ENCODE results near the gene PLB1. TPM values are rescaled to one million over a fixed set of nuclear protein-coding genes. Genes with fewer than 3 reads are reported as not detected.

PLB1 gene
- total and polyA plus RNA-seq, 7 experiments from 2014 or later: 0.47 to 6.4 (median 1.2) TPM

- Mint-ChIP-seq H3K4me3 (no peak overlapping the region), H3K27ac (no peak overlapping the region), H3K4me1 (peaks cover 0 to 17% (median 0%) of the 10 kb centered on the region in 7 donors), H3K9me3 (no peaks in the 10 kb centered on the region), H3K27me3 (no peaks in the 10 kb centered on the region), H3K36me3 (no peaks in the 10 kb centered on the region)
- no peak for ATAC-seq
- Histone ChIP-seq H3K4me1 (ENCODE audit: control insufficient read depth in 2 of 2, insufficient read depth in 2 of 2, low read length in 2 of 2) (peaks cover 0 to 3% of the 10 kb centered on the region in 2 donors), H3K9me3 (ENCODE audit: control insufficient read depth in 2 of 3, low read length in 3 of 3) (no peaks in the 10 kb centered on the region), H3K27me3 (ENCODE audit: control insufficient read depth in 2 of 2, insufficient read depth in 2 of 2, low read length in 2 of 2) (no peaks in the 10 kb centered on the region), H3K36me3 (ENCODE audit: control insufficient read depth in 2 of 3, insufficient read depth in 3 of 3, low read length in 3 of 3) (no peaks in the 10 kb centered on the region), H3K27ac (ENCODE audit: low read depth, low read length) (no peak overlapping the region), H3K4me3 (ENCODE audit: low read length) (no peak overlapping the region)
- CTCF ChIA-PET: no interaction called here
- POLR2A ChIA-PET: no interaction called here
- intact Hi-C loops (cut with micrococcal nuclease): no loop called here
- DNase-seq: no peak
Observed at GRCh38 chr2:28552045-28552823, 56.4 kb downstream of the PLB1 start.

GRCh38 chr2:28556303-28556702, 60.4 kb downstream of the PLB1 start:
- peaks cover 0 to 15% (median 0%) of the 10 kb centered on the region in 7 donors for H3K4me1 Mint-ChIP-seq
- no peak overlapping the region for H3K4me3 ChIP-seq (ENCODE audit: low read length)
- H3K9me3 ChIP-seq (ENCODE audit: control insufficient read depth in 2 of 3, low read length in 3 of 3): no peaks in the 10 kb centered on the region
- H3K36me3 Mint-ChIP-seq: peaks cover 0 to 2% (median 0%) of the 10 kb centered on the region in 5 donors
- no peak overlapping the region for H3K27ac Mint-ChIP-seq
- CTCF ChIA-PET: no interaction called here
- DNase-seq: no peak
- no peak overlapping the region for H3K4me3 Mint-ChIP-seq
- H3K27me3 ChIP-seq (ENCODE audit: control insufficient read depth in 2 of 2, insufficient read depth in 2 of 2, low read length in 2 of 2): no peaks in the 10 kb centered on the region
- intact Hi-C loops (cut with micrococcal nuclease): no loop called here
- POLR2A ChIA-PET: no interaction called here
- no peaks in the 10 kb centered on the region for H3K27me3 Mint-ChIP-seq
- H3K4me1 ChIP-seq (ENCODE audit: control insufficient read depth in 2 of 2, insufficient read depth in 2 of 2, low read length in 2 of 2): no peaks in the 10 kb centered on the region
- ATAC-seq: no peak
- no peak overlapping the region for H3K27ac ChIP-seq (ENCODE audit: low read depth, low read length)
- no peaks in the 10 kb centered on the region for H3K9me3 Mint-ChIP-seq
- H3K36me3 ChIP-seq (ENCODE audit: control insufficient read depth in 2 of 3, insufficient read depth in 3 of 3, low read length in 3 of 3): no peaks in the 10 kb centered on the region

- Histone ChIP-seq H3K4me3 (ENCODE audit: low read length) (no peak overlapping the region), H3K4me1 (ENCODE audit: control insufficient read depth in 2 of 2, insufficient read depth in 2 of 2, low read length in 2 of 2) (no peaks in the 10 kb centered on the region), H3K36me3 (ENCODE audit: control insufficient read depth in 2 of 3, insufficient read depth in 3 of 3, low read length in 3 of 3) (no peaks in the 10 kb centered on the region), H3K27me3 (ENCODE audit: control insufficient read depth in 2 of 2, insufficient read depth in 2 of 2, low read length in 2 of 2) (peaks cover 0 to 3% of the 10 kb centered on the region in 2 donors), H3K27ac (ENCODE audit: low read depth, low read length) (no peak overlapping the region), H3K9me3 (ENCODE audit: control insufficient read depth in 2 of 3, low read length in 3 of 3) (no peaks in the 10 kb centered on the region)
- DNase-seq: no peak
- Mint-ChIP-seq H3K27ac (no peak overlapping the region), H3K36me3 (peaks cover 0 to 3% (median 0%) of the 10 kb centered on the region in 5 donors), H3K4me1 (peaks cover 0 to 3% (median 0%) of the 10 kb centered on the region in 7 donors), H3K4me3 (no peak overlapping the region), H3K9me3 (no peaks in the 10 kb centered on the region), H3K27me3 (no peaks in the 10 kb centered on the region)
- peak; percentile 76 for ATAC-seq
- ChIA-PET POLR2A (no interaction called here), CTCF (interaction anchor here (0.6 kb wide), 1 partner anchor 13 kb away, joined by 3 read pairs; no protein-coding TSS in a partner anchor)
- intact Hi-C loops (cut with micrococcal nuclease): no loop called here
Observed at GRCh38 chr2:28557389-28558131, 61.7 kb downstream of the PLB1 start.

- H3K9me3 ChIP-seq (ENCODE audit: control insufficient read depth in 2 of 3, low read length in 3 of 3): no peaks in the 10 kb centered on the region
- POLR2A ChIA-PET: interaction anchor here (0.8 kb wide), 1 partner anchor 16 kb away, joined by 4 read pairs; no protein-coding TSS in a partner anchor
- Mint-ChIP-seq H3K27me3 (no peaks in the 10 kb centered on the region), H3K36me3 (peaks cover 0 to 6% (median 0%) of the 10 kb centered on the region in 5 donors), H3K4me3 (no peak overlapping the region), H3K9me3 (no peaks in the 10 kb centered on the region), H3K4me1 (peaks cover 0 to 4% (median 0%) of the 10 kb centered on the region in 7 donors), H3K27ac (no peak overlapping the region)
- no peak overlapping the region for H3K4me3 ChIP-seq (ENCODE audit: low read length)
- no peak overlapping the region for H3K27ac ChIP-seq (ENCODE audit: low read depth, low read length)
- H3K27me3 ChIP-seq (ENCODE audit: control insufficient read depth in 2 of 2, insufficient read depth in 2 of 2, low read length in 2 of 2): peaks cover 0 to 3% of the 10 kb centered on the region in 2 donors
- ATAC-seq (no peak), DNase-seq (no peak)
- intact Hi-C loops (cut with micrococcal nuclease): no loop called here
- no peaks in the 10 kb centered on the region for H3K4me1 ChIP-seq (ENCODE audit: control insufficient read depth in 2 of 2, insufficient read depth in 2 of 2, low read length in 2 of 2)
- H3K36me3 ChIP-seq (ENCODE audit: control insufficient read depth in 2 of 3, insufficient read depth in 3 of 3, low read length in 3 of 3): no peaks in the 10 kb centered on the region
- CTCF ChIA-PET: no interaction called here
Observed at GRCh38 chr2:28558158-28558820, 62.4 kb downstream of the PLB1 start.

- Histone ChIP-seq H3K9me3 (ENCODE audit: control insufficient read depth in 2 of 3, low read length in 3 of 3) (no peaks in the 10 kb centered on the region), H3K27ac (ENCODE audit: low read depth, low read length) (no peak overlapping the region), H3K36me3 (ENCODE audit: control insufficient read depth in 2 of 3, insufficient read depth in 3 of 3, low read length in 3 of 3) (no peaks in the 10 kb centered on the region), H3K4me1 (ENCODE audit: control insufficient read depth in 2 of 2, insufficient read depth in 2 of 2, low read length in 2 of 2) (no peaks in the 10 kb centered on the region), H3K27me3 (ENCODE audit: control insufficient read depth in 2 of 2, insufficient read depth in 2 of 2, low read length in 2 of 2) (peaks cover 0 to 3% of the 10 kb centered on the region in 2 donors), H3K4me3 (ENCODE audit: low read length) (no peak overlapping the region)
- peaks cover 0 to 7% (median 0%) of the 10 kb centered on the region in 5 donors for H3K36me3 Mint-ChIP-seq
- H3K4me3 Mint-ChIP-seq: no peak overlapping the region
- ChIA-PET CTCF (no interaction called here), POLR2A (no interaction called here)
- no peaks in the 10 kb centered on the region for H3K9me3 Mint-ChIP-seq
- DNase-seq (no peak), ATAC-seq (no peak)
- H3K27ac Mint-ChIP-seq: no peak overlapping the region
- H3K4me1 Mint-ChIP-seq: peaks cover 0 to 4% (median 0%) of the 10 kb centered on the region in 7 donors
- intact Hi-C loops (cut with micrococcal nuclease): no loop called here
- no peaks in the 10 kb centered on the region for H3K27me3 Mint-ChIP-seq
Observed at GRCh38 chr2:28558918-28559317, 63.1 kb downstream of the PLB1 start.

- peak overlapping the region in 1 of 9 donors; percentile 52 for H3K27ac Mint-ChIP-seq
- H3K4me3 Mint-ChIP-seq: no peak overlapping the region
- Histone ChIP-seq H3K4me1 (ENCODE audit: control insufficient read depth in 2 of 2, insufficient read depth in 2 of 2, low read length in 2 of 2) (peaks cover 6 to 12% of the 10 kb centered on the region in 2 donors), H3K4me3 (ENCODE audit: low read length) (no peak overlapping the region), H3K36me3 (ENCODE audit: control insufficient read depth in 2 of 3, insufficient read depth in 3 of 3, low read length in 3 of 3) (no peaks in the 10 kb centered on the region), H3K27me3 (ENCODE audit: control insufficient read depth in 2 of 2, insufficient read depth in 2 of 2, low read length in 2 of 2) (peaks cover 0 to 3% of the 10 kb centered on the region in 2 donors), H3K27ac (ENCODE audit: low read depth, low read length) (no peak overlapping the region), H3K9me3 (ENCODE audit: control insufficient read depth in 2 of 3, low read length in 3 of 3) (no peaks in the 10 kb centered on the region)
- ATAC-seq: no peak
- H3K27me3 Mint-ChIP-seq: no peaks in the 10 kb centered on the region
- CTCF ChIA-PET: interaction anchor here (2.0 kb wide), 1 partner anchor 205 kb away, joined by 4 read pairs; no protein-coding TSS in a partner anchor
- H3K36me3 Mint-ChIP-seq: peaks cover 0 to 5% (median 0%) of the 10 kb centered on the region in 5 donors
- no peaks in the 10 kb centered on the region for H3K9me3 Mint-ChIP-seq
- intact Hi-C loops (cut with micrococcal nuclease): loop anchor here in 1 of 2 donors (10.0 kb wide), 1 partner anchor 331 kb away; the partner anchor contains the start of gene WDR43
- POLR2A ChIA-PET: no interaction called here
- H3K4me1 Mint-ChIP-seq: peaks cover 6 to 24% (median 16%) of the 10 kb centered on the region in 7 donors
- no peak for DNase-seq
Observed at GRCh38 chr2:28563869-28564268, 68.0 kb downstream of the PLB1 start.

Data from naive thymus-derived CD4-positive, alpha-beta T cell (primary cell).